ENCODE data around the gene LETMD1.
A peak's percentile ranks its signal among the peaks of the same experiment; 100 is the strongest.

LETMD1 gene

DNA sequence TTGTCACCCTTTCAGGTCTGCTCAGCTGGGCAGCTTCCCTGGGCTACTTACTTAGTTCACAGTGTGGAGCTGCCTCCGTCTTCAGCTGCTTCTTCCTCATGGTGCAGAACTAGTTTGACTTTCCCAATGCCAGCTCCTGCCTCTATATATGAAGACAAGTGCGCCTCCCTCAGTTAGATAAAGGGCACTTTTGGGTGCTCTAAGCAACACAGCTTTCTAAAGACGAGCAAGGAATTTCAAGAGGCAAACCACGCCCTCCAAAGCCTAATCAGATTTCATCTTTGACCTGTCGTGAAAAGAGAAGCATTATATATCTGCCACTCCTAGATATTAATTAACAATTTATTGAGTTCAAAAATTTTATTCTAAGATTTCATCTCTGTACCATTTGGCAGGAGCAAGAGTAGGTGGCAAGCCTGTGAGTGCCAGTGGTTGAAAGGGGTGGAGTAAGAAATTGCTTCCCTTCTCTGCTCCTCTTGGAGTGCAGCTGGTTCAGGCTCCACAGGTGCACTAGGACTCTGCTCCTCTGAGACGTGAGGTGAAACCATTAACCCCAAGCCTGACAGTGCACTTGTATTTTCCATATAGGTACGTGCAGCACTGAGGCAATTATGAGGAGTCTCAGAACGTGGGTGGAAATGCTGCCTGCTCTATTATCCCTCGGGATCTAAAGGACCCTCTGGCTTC lies 19.9 kb upstream of the LETMD1 start:
- H3K9me3 ChIP-seq (ENCODE audit: control insufficient read depth, insufficient read depth, low read length), result no peaks in the 10 kb centered on the region
- peaks cover 2% of the 10 kb centered on the region for H3K36me3 ChIP-seq (ENCODE audit: control insufficient read depth, insufficient read depth, low read length)
- peaks cover 23% of the 10 kb centered on the region for H3K4me1 ChIP-seq (ENCODE audit: control insufficient read depth, insufficient read depth, low read length)
- H3K27me3 ChIP-seq (ENCODE audit: control insufficient read depth, insufficient read depth, low read length), result no peaks in the 10 kb centered on the region
- no peak overlapping the region for H3K9ac ChIP-seq (ENCODE audit: low read depth, low read length)
- no peak overlapping the region for H3K4me3 ChIP-seq (ENCODE audit: low read depth, low read length)

DNA sequence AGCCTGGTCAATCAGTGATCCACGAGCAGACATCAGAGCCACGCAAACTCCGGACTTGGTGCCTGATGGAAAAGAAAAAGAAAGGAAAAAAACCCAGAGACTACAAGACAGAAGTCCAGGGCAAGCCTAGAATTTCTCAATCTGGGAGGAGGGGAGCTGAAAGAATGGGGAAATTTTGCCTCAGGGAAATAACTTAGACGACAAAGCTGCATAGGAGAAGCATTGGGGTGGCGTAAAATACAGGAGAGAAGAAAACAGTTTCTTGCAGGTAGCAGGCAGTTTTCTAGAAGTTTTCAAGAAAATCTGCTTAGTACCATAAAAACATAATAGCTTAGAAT lies 19.3 kb upstream of the LETMD1 start:
- peaks cover 23% of the 10 kb centered on the region for H3K4me1 ChIP-seq (ENCODE audit: control insufficient read depth, insufficient read depth, low read length)
- H3K27me3 ChIP-seq (ENCODE audit: control insufficient read depth, insufficient read depth, low read length), result no peaks in the 10 kb centered on the region
- H3K9me3 ChIP-seq (ENCODE audit: control insufficient read depth, insufficient read depth, low read length), result no peaks in the 10 kb centered on the region
- H3K4me3 ChIP-seq (ENCODE audit: low read depth, low read length), result no peak overlapping the region
- no peak overlapping the region for H3K9ac ChIP-seq (ENCODE audit: low read depth, low read length)
- H3K36me3 ChIP-seq (ENCODE audit: control insufficient read depth, insufficient read depth, low read length), result peaks cover 2% of the 10 kb centered on the region

DNA sequence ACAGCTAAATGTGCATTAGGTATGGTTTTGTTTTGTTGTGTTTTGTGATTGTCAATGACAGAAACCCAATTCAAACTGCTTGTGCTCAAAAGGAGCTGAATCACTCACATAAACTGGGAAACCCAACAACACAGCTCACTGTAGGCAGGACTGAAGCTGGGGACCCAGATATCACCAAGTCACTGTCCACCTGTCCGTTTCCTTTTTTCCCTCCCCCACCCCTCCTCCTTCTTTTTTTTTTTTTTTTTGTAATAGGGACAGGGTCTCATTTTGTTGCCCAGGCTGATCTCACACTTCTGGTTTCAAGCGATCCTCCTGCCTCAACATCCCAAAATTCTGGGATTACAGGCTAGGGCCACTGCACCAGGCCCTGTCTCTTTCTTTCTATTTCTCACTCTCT lies 15.1 kb upstream of the LETMD1 start:
- Histone ChIP-seq H3K9ac (ENCODE audit: low read depth, low read length) (no peak overlapping the region), H3K36me3 (ENCODE audit: control insufficient read depth, insufficient read depth, low read length) (no peaks in the 10 kb centered on the region), H3K4me3 (ENCODE audit: low read depth, low read length) (no peak overlapping the region), H3K4me1 (ENCODE audit: control insufficient read depth, insufficient read depth, low read length) (peaks cover 9% of the 10 kb centered on the region), H3K9me3 (ENCODE audit: control insufficient read depth, insufficient read depth, low read length) (no peaks in the 10 kb centered on the region), H3K27me3 (ENCODE audit: control insufficient read depth, insufficient read depth, low read length) (no peaks in the 10 kb centered on the region)

DNA sequence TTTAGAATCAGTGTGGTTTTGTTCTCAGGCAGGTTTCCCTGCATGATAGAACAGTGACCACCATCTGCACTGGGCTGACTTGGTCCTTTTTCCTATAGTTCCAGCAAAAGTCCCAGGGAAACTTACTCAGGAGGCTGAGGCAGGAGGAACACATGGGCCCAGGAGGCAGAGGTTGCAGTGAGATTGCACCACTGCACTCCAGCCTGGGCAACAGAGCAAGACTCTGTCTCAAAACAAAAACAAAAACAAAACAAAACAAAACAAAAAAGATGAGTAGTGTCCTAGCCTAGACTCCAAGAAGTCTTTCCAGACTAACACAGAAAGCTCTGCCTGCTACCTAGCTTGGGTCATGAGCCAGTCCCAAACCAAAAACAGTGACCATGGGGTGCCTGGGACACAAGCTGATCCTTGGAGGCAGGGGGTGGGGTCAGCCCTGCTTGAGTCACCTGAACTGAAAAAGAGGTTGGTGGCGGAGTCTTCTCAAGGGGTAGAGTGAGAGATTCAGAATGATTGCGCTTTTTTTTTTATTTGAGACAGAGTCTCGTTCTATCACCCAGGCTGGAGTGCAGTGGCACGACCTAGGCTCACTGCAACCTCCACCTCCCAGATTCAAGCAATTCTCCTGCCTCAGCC lies 14.6 kb upstream of the LETMD1 start:
- Histone ChIP-seq H3K9me3 (ENCODE audit: control insufficient read depth, insufficient read depth, low read length) (no peaks in the 10 kb centered on the region), H3K36me3 (ENCODE audit: control insufficient read depth, insufficient read depth, low read length) (no peaks in the 10 kb centered on the region), H3K4me3 (ENCODE audit: low read depth, low read length) (no peak overlapping the region), H3K9ac (ENCODE audit: low read depth, low read length) (no peak overlapping the region), H3K27me3 (ENCODE audit: control insufficient read depth, insufficient read depth, low read length) (no peaks in the 10 kb centered on the region), H3K4me1 (ENCODE audit: control insufficient read depth, insufficient read depth, low read length) (peaks cover 6% of the 10 kb centered on the region)

DNA sequence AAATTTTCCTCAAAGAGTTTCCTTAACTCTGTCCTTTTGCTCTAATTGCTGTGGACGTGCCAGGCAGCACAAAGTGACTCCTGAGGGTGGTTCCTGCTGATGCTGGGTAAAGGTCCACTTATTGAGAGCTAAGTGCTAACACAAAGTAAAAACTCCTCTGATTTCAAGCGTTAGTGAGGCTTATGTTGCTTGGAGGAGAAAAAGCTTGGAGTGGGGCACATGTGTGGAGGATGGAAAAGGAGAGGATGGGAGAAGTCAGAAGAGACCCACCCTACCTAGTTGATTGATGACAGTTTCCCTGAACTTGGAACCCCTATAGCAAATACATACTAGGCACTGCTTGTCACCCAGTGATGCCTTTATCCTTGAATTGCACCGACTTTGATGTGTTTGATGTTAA lies 11.8 kb upstream of the LETMD1 start:
- Histone ChIP-seq H3K9ac (ENCODE audit: low read depth, low read length) (no peak overlapping the region), H3K36me3 (ENCODE audit: control insufficient read depth, insufficient read depth, low read length) (no peaks in the 10 kb centered on the region), H3K9me3 (ENCODE audit: control insufficient read depth, insufficient read depth, low read length) (no peaks in the 10 kb centered on the region), H3K27me3 (ENCODE audit: control insufficient read depth, insufficient read depth, low read length) (no peaks in the 10 kb centered on the region), H3K4me1 (ENCODE audit: control insufficient read depth, insufficient read depth, low read length) (no peaks in the 10 kb centered on the region), H3K4me3 (ENCODE audit: low read depth, low read length) (no peak overlapping the region)

DNA sequence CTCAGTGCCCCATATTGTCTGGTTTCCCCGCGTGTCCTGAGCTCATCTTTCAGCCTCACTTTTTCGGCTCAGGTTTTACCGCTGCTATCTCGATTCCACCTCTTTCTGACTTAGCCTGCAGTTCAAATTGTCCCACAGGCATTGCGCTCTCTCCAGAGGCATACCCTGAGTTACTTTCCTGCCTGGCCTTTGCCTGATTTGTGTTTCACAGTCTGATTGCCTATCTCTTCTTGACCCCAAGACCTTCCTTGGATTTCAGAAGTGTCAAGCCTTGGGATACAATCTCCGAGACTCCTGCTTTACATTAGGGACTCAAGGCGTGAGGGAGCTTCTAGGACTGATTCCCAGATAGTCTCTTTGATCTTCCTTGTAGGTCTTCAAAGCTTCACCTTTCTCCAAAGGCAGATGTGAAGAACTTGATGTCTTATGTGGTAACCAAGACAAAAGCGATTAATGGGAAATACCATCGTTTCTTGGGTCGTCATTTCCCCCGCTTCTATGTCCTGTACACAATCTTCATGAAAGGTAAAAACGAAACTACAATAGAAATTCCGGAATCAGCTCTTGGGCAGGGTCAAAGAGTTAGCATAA lies 629 bp downstream of the LETMD1 start:
- Histone ChIP-seq H3K4me1 (ENCODE audit: control insufficient read depth, insufficient read depth, low read length) (peaks cover 3% of the 10 kb centered on the region), H3K9me3 (ENCODE audit: control insufficient read depth, insufficient read depth, low read length) (no peaks in the 10 kb centered on the region), H3K4me3 (ENCODE audit: low read depth, low read length) (peak overlapping the region; percentile 87), H3K27me3 (ENCODE audit: control insufficient read depth, insufficient read depth, low read length) (no peaks in the 10 kb centered on the region), H3K36me3 (ENCODE audit: control insufficient read depth, insufficient read depth, low read length) (peaks cover 4% of the 10 kb centered on the region), H3K9ac (ENCODE audit: low read depth, low read length) (peak overlapping the region; percentile 87)

DNA sequence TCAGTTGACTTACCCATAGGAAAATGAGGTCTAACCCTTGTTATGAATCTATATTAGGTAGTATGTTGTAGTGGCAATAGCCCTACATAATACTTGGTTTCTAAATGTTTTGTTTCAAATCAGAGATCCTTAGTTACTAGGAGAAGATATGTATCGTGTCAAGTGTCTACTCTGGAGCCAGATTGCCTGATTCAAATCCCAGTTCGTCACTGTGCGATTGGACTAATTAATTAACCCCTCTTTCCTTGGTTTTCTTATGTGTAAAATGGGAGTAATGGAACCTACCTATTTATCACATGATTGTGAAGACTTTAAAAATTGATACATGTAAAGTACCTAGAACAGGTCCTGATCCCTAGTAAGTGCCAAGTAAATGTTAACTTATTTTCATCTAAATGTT lies 1.4 kb downstream of the LETMD1 start:
- H3K36me3 ChIP-seq (ENCODE audit: control insufficient read depth, insufficient read depth, low read length), result peaks cover 12% of the 10 kb centered on the region
- H3K27me3 ChIP-seq (ENCODE audit: control insufficient read depth, insufficient read depth, low read length), result no peaks in the 10 kb centered on the region
- H3K4me1 ChIP-seq (ENCODE audit: control insufficient read depth, insufficient read depth, low read length), result peaks cover 3% of the 10 kb centered on the region
- no peaks in the 10 kb centered on the region for H3K9me3 ChIP-seq (ENCODE audit: control insufficient read depth, insufficient read depth, low read length)
- H3K9ac ChIP-seq (ENCODE audit: low read depth, low read length), result no peak overlapping the region
- H3K4me3 ChIP-seq (ENCODE audit: low read depth, low read length), result no peak overlapping the region

DNA sequence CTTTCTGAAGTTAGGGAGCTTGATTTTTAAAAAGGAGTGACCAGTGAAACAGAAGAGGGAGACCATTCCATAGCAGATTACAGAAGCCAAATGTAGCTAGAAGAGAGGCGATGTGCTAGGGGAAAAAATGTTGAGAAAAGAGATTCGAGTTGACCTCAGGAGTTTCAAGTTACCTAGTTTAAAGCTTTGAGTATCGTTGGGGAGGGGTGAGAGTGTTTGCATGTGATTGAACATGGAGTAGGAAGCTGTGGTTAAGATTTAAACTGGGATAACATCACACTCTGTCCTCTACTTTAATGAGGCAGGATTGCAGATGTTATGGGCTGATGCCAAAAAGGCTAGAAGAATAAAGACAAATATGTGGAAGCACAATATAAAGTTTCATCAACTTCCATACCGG lies 3.7 kb downstream of the LETMD1 start:
- Histone ChIP-seq H3K9ac (ENCODE audit: low read depth, low read length) (no peak overlapping the region), H3K9me3 (ENCODE audit: control insufficient read depth, insufficient read depth, low read length) (no peaks in the 10 kb centered on the region), H3K4me1 (ENCODE audit: control insufficient read depth, insufficient read depth, low read length) (peaks cover 3% of the 10 kb centered on the region), H3K36me3 (ENCODE audit: control insufficient read depth, insufficient read depth, low read length) (peaks cover 21% of the 10 kb centered on the region), H3K4me3 (ENCODE audit: low read depth, low read length) (no peak overlapping the region), H3K27me3 (ENCODE audit: control insufficient read depth, insufficient read depth, low read length) (no peaks in the 10 kb centered on the region)

DNA sequence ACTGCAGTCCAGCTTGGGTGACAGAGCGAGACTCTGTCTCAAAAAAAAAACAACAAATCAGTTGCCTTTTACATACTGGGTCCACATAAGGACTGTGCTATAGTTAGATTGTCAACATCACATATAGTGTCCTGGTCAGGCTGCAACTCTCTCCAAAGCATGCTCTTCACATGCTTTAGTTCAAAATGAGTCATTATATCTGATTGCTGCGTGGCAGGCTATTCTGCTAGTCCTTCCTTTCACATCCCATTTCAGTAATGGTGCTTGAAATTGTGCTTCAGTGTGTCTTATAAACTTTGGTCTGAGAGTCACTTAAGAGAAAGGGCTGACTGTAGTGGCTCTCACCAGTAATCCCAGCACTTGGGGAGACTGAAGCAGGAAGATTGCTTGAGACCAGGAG lies 6.9 kb downstream of the LETMD1 start:
- no peak overlapping the region for H3K4me3 ChIP-seq (ENCODE audit: low read depth, low read length)
- no peaks in the 10 kb centered on the region for H3K9me3 ChIP-seq (ENCODE audit: control insufficient read depth, insufficient read depth, low read length)
- H3K36me3 ChIP-seq (ENCODE audit: control insufficient read depth, insufficient read depth, low read length), result peaks cover 33% of the 10 kb centered on the region

DNA sequence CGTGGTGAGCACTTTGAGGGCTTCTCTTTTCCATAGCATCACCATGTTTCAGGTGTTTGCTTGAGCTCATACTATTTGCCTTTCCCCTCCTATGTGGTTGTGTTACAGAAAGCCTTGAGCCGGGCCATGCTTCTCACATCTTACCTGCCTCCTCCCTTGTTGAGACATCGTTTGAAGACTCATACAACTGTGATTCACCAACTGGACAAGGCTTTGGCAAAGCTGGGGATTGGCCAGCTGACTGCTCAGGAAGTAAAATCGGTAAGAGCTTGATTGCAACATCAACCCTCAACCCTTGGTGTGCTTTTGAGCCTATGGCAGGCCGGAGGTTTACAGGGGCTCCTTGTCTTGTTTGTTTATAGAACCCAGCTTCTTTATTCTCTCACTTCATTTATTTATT lies 8.1 kb downstream of the LETMD1 start:
- no peak overlapping the region for H3K9ac ChIP-seq (ENCODE audit: low read depth, low read length)
- no peaks in the 10 kb centered on the region for H3K4me1 ChIP-seq (ENCODE audit: control insufficient read depth, insufficient read depth, low read length)
- no peak overlapping the region for H3K4me3 ChIP-seq (ENCODE audit: low read depth, low read length)
- peaks cover 36% of the 10 kb centered on the region for H3K36me3 ChIP-seq (ENCODE audit: control insufficient read depth, insufficient read depth, low read length)
- no peaks in the 10 kb centered on the region for H3K9me3 ChIP-seq (ENCODE audit: control insufficient read depth, insufficient read depth, low read length)
- H3K27me3 ChIP-seq (ENCODE audit: control insufficient read depth, insufficient read depth, low read length), result no peaks in the 10 kb centered on the region

More for the DNA sequence above, 6.9 kb downstream of the LETMD1 start:
- Histone ChIP-seq H3K27me3 (ENCODE audit: control insufficient read depth, insufficient read depth, low read length) (no peaks in the 10 kb centered on the region), H3K4me1 (ENCODE audit: control insufficient read depth, insufficient read depth, low read length) (no peaks in the 10 kb centered on the region), H3K9ac (ENCODE audit: low read depth, low read length) (no peak overlapping the region)

DNA sequence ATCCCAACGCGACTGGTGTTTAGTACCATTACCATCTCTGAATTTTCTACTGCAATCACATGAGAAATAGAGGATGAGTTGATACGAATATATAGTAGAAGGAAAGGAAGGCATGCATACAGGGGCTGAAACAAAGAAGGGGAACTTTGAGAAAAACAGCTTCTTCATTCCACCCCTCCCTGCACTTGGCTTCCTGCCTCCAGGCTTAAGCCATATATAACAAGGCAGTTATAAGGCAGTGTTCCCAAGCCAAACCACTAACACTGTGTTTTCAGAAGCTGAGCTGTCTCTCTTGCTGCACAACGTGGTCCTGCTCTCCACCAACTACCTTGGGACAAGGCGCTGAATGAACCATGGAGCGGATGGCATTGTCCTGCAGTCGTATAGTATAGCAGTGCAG lies 11.0 kb downstream of the LETMD1 start:
- H3K9ac ChIP-seq (ENCODE audit: low read depth, low read length), result no peak overlapping the region
- H3K4me1 ChIP-seq (ENCODE audit: control insufficient read depth, insufficient read depth, low read length), result no peaks in the 10 kb centered on the region
- peaks cover 44% of the 10 kb centered on the region for H3K36me3 ChIP-seq (ENCODE audit: control insufficient read depth, insufficient read depth, low read length)
- H3K27me3 ChIP-seq (ENCODE audit: control insufficient read depth, insufficient read depth, low read length), result no peaks in the 10 kb centered on the region
- no peaks in the 10 kb centered on the region for H3K9me3 ChIP-seq (ENCODE audit: control insufficient read depth, insufficient read depth, low read length)
- no peak overlapping the region for H3K4me3 ChIP-seq (ENCODE audit: low read depth, low read length)

Data from iPS-15b (cell line).